HepG2 (cell line): ENCODE data around the gene MYLK. TPM values are rescaled to one million over a fixed set of nuclear protein-coding genes. Genes with fewer than 3 reads are reported as not detected.

ENCODE experiments used
- ATAC-seq: fragments of 200-7000 bp; cut with Tn5 transposase; 3 replicates; pipeline ENCODE4 v1.9.1; 2020; ENCODE audit warnings: mild to moderate bottlenecking, moderate library complexity
- BruUV-seq: library from RNA; stranded (reverse); fragments of 400-500 nt; replicated peaks from 2 replicates; lab custom pipeline; 2021; lab: Mats Ljungman, UMichigan
- CTCF ChIA-PET: fragments of 300-600 bp; formaldehyde crosslinking; extraction: SDS; loops from one replicate; lab custom pipeline; 2021; ENCODE audit warnings: low total read pairs, inconsistent platforms, low intra/inter-chr PET ratio; lab: Yijun Ruan, JAX
- POLR2A ChIA-PET: fragments of 350-600 bp; sonication (Branson Sonifier 250); formaldehyde crosslinking; loops from one replicate; lab custom pipeline; 2020; ENCODE audit warnings: antibody characterized with exemption, inconsistent platforms; lab: Yijun Ruan, JAX
- DNase-seq: peaks from one replicate; pipeline ENCODE4 v3.0.0-alpha.2; 2015; ENCODE audit warnings: low spot score
- FAIRE-seq: peaks from 3 replicates; lab custom pipeline; 2011; peaks lifted over from hg19 to GRCh38; lab: Jason Lieb, UNC
- H2AFZ ChIP-seq: one replicate; pipeline ENCODE4 v1.6.1; 2011; ENCODE audit warnings: low read length, inconsistent platforms
- H3K27ac ChIP-seq: fragments of 300-600 bp; 3 replicates; pipeline ENCODE4 v1.8.0; 2011; ENCODE audit warnings: mixed run types, mild to moderate bottlenecking, mixed read lengths, low read length, inconsistent platforms; ENCODE audit not compliant: insufficient read depth; ENCODE audit errors: extremely low read length
- H3K27me3 ChIP-seq, 2 experiments: fragments of 200-600 bp in 1 of 2; 2 replicates in 1 of 2; 3 replicates in 1 of 2; pipeline versions ENCODE4 v1.6.0 to v1.8.0; 2011; ENCODE audit warnings: low read length in 2 of 2, mild to moderate bottlenecking in 2 of 2, moderate library complexity in 2 of 2, inconsistent platforms in 1 of 2; ENCODE audit not compliant: insufficient read depth in 2 of 2, control insufficient read depth in 1 of 2
- H3K36me3 ChIP-seq, 2 experiments: fragments of 200-600 bp in 1 of 2; replicated peaks in 1 of 2; 2 replicates in 1 of 2; 3 replicates in 1 of 2; pipeline versions ENCODE4 v1.5.1 to v1.8.0; 2011; ENCODE audit warnings: low read length in 2 of 2, inconsistent platforms in 1 of 2; ENCODE audit not compliant: insufficient read depth in 2 of 2, control insufficient read depth in 1 of 2
- H3K4me1 ChIP-seq: 2 replicates; pipeline ENCODE4 v1.5.1; 2012; ENCODE audit warnings: low read length, inconsistent platforms; ENCODE audit not compliant: insufficient read depth
- H3K4me2 ChIP-seq: 2 replicates; pipeline ENCODE4 v1.6.0; 2011; ENCODE audit warnings: low read depth, low read length, inconsistent platforms
- H3K4me3 ChIP-seq, 3 experiments: fragments of 200-600 bp in 1 of 3; sonication (generic), shearing (Covaris generic) in 1 of 3; replicated peaks in 1 of 3; 2 replicates each; pipeline ENCODE4 v1.5.1; 2011 to 2016; ENCODE audit warnings: low read length in 3 of 3, inconsistent platforms in 2 of 3, low read depth in 2 of 3, mild to moderate bottlenecking in 2 of 3, control low read depth in 1 of 3, mixed read lengths in 1 of 3; ENCODE audit not compliant: insufficient read depth in 1 of 3
- H3K79me2 ChIP-seq: one replicate; pipeline ENCODE4 v1.6.1; 2011; ENCODE audit warnings: low read length, inconsistent platforms; ENCODE audit not compliant: insufficient read depth
- H3K9ac ChIP-seq: 2 replicates; pipeline ENCODE4 v1.6.0; 2011; ENCODE audit warnings: mild to moderate bottlenecking, low read depth, low read length, inconsistent platforms; ENCODE audit not compliant: insufficient read depth
- H3K9me3 ChIP-seq: 2 replicates; pipeline ENCODE4 v1.5.1; 2012; ENCODE audit warnings: mild to moderate bottlenecking, low read length
- H4K20me1 ChIP-seq: 2 replicates; pipeline ENCODE4 v1.6.0; 2011; ENCODE audit warnings: inconsistent platforms, mild to moderate bottlenecking, low read length, moderate library complexity; ENCODE audit not compliant: insufficient read depth
- AGO2 ChIP-seq: fragments of 200-400 bp; formaldehyde crosslinking; optimal IDR thresholded peaks from 2 replicates; pipeline ENCODE3; 2017; ENCODE audit warnings: mild to moderate bottlenecking, low read depth, low read length, moderate library complexity
- BORCS8-MEF2B ChIP-seq: sonication (generic); formaldehyde crosslinking; IDR thresholded peaks from 2 replicates; pipeline ENCODE4 v1.8.0; 2022; ENCODE audit warnings: mild to moderate bottlenecking, missing genetic modification reagents
- FOXJ3 ChIP-seq: sonication (generic); formaldehyde crosslinking; IDR thresholded peaks from 2 replicates; pipeline ENCODE4 v1.4.0; 2020; ENCODE audit warnings: missing genetic modification reagents, mild to moderate bottlenecking, borderline replicate concordance
- HES4 ChIP-seq: sonication (generic); formaldehyde crosslinking; IDR thresholded peaks from 2 replicates; pipeline ENCODE4 v1.9.0; 2021; ENCODE audit warnings: mild to moderate bottlenecking, missing genetic modification reagents, borderline replicate concordance
- HHEX ChIP-seq: IDR thresholded peaks from 2 replicates; pipeline ENCODE4 v1.6.1; 2016; ENCODE audit warnings: control low read depth
- KMT2A ChIP-seq: sonication (generic); formaldehyde crosslinking; IDR thresholded peaks from 2 replicates; pipeline ENCODE4 v1.4.0; 2020; ENCODE audit warnings: missing genetic modification reagents
- MAF1 ChIP-seq: sonication (generic); formaldehyde crosslinking; IDR thresholded peaks from 2 replicates; pipeline ENCODE4 v1.5.0; 2020; ENCODE audit warnings: missing genetic modification reagents, borderline replicate concordance
- MXI1 ChIP-seq: IDR thresholded peaks from 3 replicates; pipeline ENCODE4 v1.6.1; 2012; ENCODE audit warnings: low read depth, low read length, inconsistent platforms, borderline replicate concordance
- NCOA5 ChIP-seq: sonication (generic); formaldehyde crosslinking; IDR thresholded peaks from 2 replicates; pipeline ENCODE4 v1.4.0; 2020; ENCODE audit warnings: missing genetic modification reagents
- SRF ChIP-seq: IDR thresholded peaks from 2 replicates; pipeline ENCODE4 v1.6.1; 2011; ENCODE audit warnings: mild to moderate bottlenecking, low read depth, low read length, moderate library complexity
- YEATS2 ChIP-seq: sonication (generic); formaldehyde crosslinking; IDR thresholded peaks from 2 replicates; pipeline ENCODE4 v1.4.0; 2020; ENCODE audit warnings: missing genetic modification reagents, borderline replicate concordance
- ZMYM2 ChIP-seq: sonication (generic); formaldehyde crosslinking; IDR thresholded peaks from 2 replicates; pipeline ENCODE4 v1.8.0; 2022; ENCODE audit warnings: mild to moderate bottlenecking, missing genetic modification reagents
- ZNF264 ChIP-seq: sonication (generic); formaldehyde crosslinking; IDR thresholded peaks from 2 replicates; pipeline ENCODE4 v1.4.0; 2020; ENCODE audit warnings: missing genetic modification reagents
- ZNF572 ChIP-seq: sonication (generic); formaldehyde crosslinking; IDR thresholded peaks from 2 replicates; pipeline ENCODE4 v1.5.1; 2020; ENCODE audit warnings: mild to moderate bottlenecking, missing genetic modification reagents
- ZNF629 ChIP-seq: sonication (generic); formaldehyde crosslinking; conservative IDR thresholded peaks from 2 replicates; pipeline ENCODE4 v1.5.0; 2020; ENCODE audit warnings: missing genetic modification reagents
- ZNF777 ChIP-seq: sonication (generic); formaldehyde crosslinking; IDR thresholded peaks from 2 replicates; pipeline ENCODE4 v1.4.0; 2020; ENCODE audit warnings: missing genetic modification reagents
- ZNF781 ChIP-seq: sonication (generic); formaldehyde crosslinking; IDR thresholded peaks from 2 replicates; pipeline ENCODE4 v1.5.1; 2020; ENCODE audit warnings: borderline replicate concordance, mild to moderate bottlenecking, missing genetic modification reagents; ENCODE audit errors: not compliant biosample characterization
- WGBS: methylation state at CpG from one replicate; pipeline ENCODE4 v1.1.6; 2017; ENCODE audit warnings: low lambda C conversion rate; 5-methylcytosine and 5-hydroxymethylcytosine counted together
- in situ Hi-C: cut with HindIII; loops from 2 replicates; pipeline ENCODE4 v1.10.0; 2017; ENCODE audit warnings: low pct_unique_long_range_greater_than_20kb; ENCODE audit not compliant: extremely low pct_ligation_motif_present
- intact Hi-C: fragments of 100-400 bp; cut with micrococcal nuclease; formaldehyde crosslinking; loops from one replicate; pipeline ENCODE4 v1.10.0; 2022; ENCODE audit not compliant: unreplicated experiment
- polyA plus RNA-seq, 8 experiments: library from polyadenylated mRNA; depleted of rRNA in 3 of 8; stranded (reverse) in 7 of 8; unstranded in 1 of 8; fragments of >200 nt; fragmentation: Illumina TruSeq in 4 of 8; extraction: Trizol in 4 of 8; gene quantifications; 2 replicates each; pipeline versions ENCODE4 v1.2.1 to v1.2.3, GENCODE V29; 2011 to 2016; ENCODE audit warnings: low read depth in 4 of 8, missing spikeins in 1 of 8, mixed read lengths in 1 of 8; ENCODE audit not compliant: insufficient read depth in 1 of 8
- total RNA-seq, 5 experiments: library from RNA; depleted of rRNA; stranded (reverse); fragments of >200 nt; fragmentation: Illumina TruSeq; extraction: Trizol; gene quantifications; 2 replicates each; pipeline ENCODE4 v1.2.3, GENCODE V29; 2016; ENCODE audit warnings: low read depth in 1 of 5
- TF ChIP-seq, protein P1 (sequence below): sonication (generic); formaldehyde crosslinking; IDR thresholded peaks from 2 replicates; pipeline ENCODE4 v1.4.0; 2020; ENCODE audit warnings: mild to moderate bottlenecking, missing genetic modification reagents, borderline replicate concordance
- TF ChIP-seq, protein P2 (sequence below): IDR thresholded peaks from 2 replicates; pipeline ENCODE4 v1.6.1; 2016; ENCODE audit warnings: mild to moderate bottlenecking
- TF ChIP-seq, protein P3 (sequence below): sonication (generic); formaldehyde crosslinking; IDR thresholded peaks from 2 replicates; pipeline ENCODE4 v1.8.0; 2023; ENCODE audit warnings: mild to moderate bottlenecking, missing genetic modification reagents

Gene MYLK
- total and polyA plus RNA-seq, 2 of the 13 experiments (the other 11 are each of a cell fraction or from before 2014, with no cell fraction given): 10.6 to 34.9 TPM

DNA sequence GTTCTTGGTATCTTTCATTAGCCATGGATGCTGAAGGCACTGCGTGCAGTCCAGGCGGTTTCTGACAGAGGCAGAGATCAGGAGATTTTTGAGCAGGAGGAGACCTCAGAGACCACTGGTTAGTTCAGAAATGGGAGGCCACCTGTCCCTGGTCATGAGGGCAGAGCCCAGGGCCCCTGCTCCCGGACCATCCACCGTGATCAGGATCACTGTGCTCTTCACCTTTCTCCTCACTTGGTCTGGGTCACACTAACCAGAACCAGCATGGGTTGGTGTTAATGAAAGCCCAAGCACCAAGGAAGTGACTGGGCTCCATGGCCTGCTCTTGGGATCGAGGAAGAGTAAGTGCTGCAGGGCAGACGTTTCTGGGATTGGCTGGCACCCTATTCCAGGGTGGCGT lies 257.3 kb downstream of the MYLK start:
- POLR2A ChIA-PET: no interaction called here
- 100% methylated on average over 3 of the region's 7 CpGs for WGBS
- Histone ChIP-seq H3K79me2 (no peaks in the 10 kb centered on the region), H3K4me1 (peaks cover 3% of the 10 kb centered on the region), H3K9me3 (no peaks in the 10 kb centered on the region), H2AFZ (no peak overlapping the region), H4K20me1 (no peaks in the 10 kb centered on the region), H3K27me3 (no peaks in the 10 kb centered on the region), H3K27ac (no peak overlapping the region), H3K4me2 (no peak overlapping the region), H3K36me3 (peaks cover 13 to 47% of the 10 kb centered on the region in 2 experiments; a peak in 4 of 5 replicates), H3K4me3 (no peak overlapping the region), H3K9ac (no peak overlapping the region)
- no TSS peak for BruUV-seq
- in situ Hi-C loops: no loop called here
- no peak for FAIRE-seq
- intact Hi-C loops: no loop called here
- no peak for ATAC-seq
- DNase-seq: no peak
- CTCF ChIA-PET: no interaction called here
- TF ChIP-seq MXI1: no peak
- TF ChIP-seq, protein P1, sequence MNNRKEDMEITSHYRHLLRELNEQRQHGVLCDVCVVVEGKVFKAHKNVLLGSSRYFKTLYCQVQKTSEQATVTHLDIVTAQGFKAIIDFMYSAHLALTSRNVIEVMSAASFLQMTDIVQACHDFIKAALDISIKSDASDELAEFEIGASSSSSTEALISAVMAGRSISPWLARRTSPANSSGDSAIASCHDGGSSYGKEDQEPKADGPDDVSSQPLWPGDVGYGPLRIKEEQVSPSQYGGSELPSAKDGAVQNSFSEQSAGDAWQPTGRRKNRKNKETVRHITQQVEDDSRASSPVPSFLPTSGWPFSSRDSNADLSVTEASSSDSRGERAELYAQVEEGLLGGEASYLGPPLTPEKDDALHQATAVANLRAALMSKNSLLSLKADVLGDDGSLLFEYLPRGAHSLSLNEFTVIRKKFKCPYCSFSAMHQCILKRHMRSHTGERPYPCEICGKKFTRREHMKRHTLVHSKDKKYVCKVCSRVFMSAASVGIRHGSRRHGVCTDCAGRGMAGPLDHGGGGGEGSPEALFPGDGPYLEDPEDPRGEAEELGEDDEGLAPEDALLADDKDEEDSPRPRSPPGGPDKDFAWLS (CRISPR knock-in tag): no peak
- no peak for TF ChIP-seq ZMYM2 (CRISPR knock-in tag)
- no peak for TF ChIP-seq AGO2
- no peak for TF ChIP-seq HES4 (CRISPR knock-in tag)
- no peak for TF ChIP-seq FOXJ3 (CRISPR knock-in tag)
- TF ChIP-seq ZNF264 (CRISPR knock-in tag): no peak
- TF ChIP-seq ZNF629 (CRISPR knock-in tag): no peak
- TF ChIP-seq, protein P2, sequence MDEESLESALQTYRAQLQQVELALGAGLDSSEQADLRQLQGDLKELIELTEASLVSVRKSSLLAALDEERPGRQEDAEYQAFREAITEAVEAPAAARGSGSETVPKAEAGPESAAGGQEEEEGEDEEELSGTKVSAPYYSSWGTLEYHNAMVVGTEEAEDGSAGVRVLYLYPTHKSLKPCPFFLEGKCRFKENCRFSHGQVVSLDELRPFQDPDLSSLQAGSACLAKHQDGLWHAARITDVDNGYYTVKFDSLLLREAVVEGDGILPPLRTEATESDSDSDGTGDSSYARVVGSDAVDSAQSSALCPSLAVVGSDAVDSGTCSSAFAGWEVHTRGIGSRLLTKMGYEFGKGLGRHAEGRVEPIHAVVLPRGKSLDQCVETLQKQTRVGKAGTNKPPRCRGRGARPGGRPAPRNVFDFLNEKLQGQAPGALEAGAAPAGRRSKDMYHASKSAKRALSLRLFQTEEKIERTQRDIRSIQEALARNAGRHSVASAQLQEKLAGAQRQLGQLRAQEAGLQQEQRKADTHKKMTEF (CRISPR knock-in tag): no peak
- TF ChIP-seq MAF1 (CRISPR knock-in tag): no peak
- TF ChIP-seq HHEX (CRISPR knock-in tag): no peak
- no peak for TF ChIP-seq ZNF572 (CRISPR knock-in tag)
- TF ChIP-seq KMT2A: no peak
- no peak for TF ChIP-seq BORCS8-MEF2B
- TF ChIP-seq ZNF777 (CRISPR knock-in tag): no peak
- TF ChIP-seq, protein P3, sequence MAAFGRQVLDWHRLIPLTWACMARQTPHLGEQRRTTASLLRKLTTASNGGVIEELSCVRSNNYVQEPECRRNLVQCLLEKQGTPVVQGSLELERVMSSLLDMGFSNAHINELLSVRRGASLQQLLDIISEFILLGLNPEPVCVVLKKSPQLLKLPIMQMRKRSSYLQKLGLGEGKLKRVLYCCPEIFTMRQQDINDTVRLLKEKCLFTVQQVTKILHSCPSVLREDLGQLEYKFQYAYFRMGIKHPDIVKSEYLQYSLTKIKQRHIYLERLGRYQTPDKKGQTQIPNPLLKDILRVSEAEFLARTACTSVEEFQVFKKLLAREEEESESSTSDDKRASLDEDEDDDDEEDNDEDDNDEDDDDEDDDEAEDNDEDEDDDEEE: no peak
- TF ChIP-seq ZNF781 (CRISPR knock-in tag): no peak
- TF ChIP-seq NCOA5 (CRISPR knock-in tag): no peak
- TF ChIP-seq YEATS2 (CRISPR knock-in tag): no peak
- no peak for TF ChIP-seq SRF
